ENCODE results near the gene ABHD6. TPM values are rescaled to one million over a fixed set of nuclear protein-coding genes. Genes with fewer than 3 reads are reported as not detected.

The ABHD6 gene
- total and polyA plus RNA-seq, 9 of the 15 experiments (the other 6 are each of a cell fraction or from before 2014, with no cell fraction given): 0.53 to 3.6 (median 2.5) TPM

- TF ChIP-seq ZBTB7A (IDR thresholded peaks at IDR 0.05; ENCODE audit: borderline replicate concordance, control insufficient read depth, low read depth, low read length) (no peak), BACH1 (tag; IDR thresholded peaks at IDR 0.05) (no peak), DDX20 (tag; IDR thresholded peaks at IDR 0.05; ENCODE audit: low read depth) (no peak), ESRRB (CRISPR knock-in tag; IDR thresholded peaks at IDR 0.05; ENCODE audit: borderline replicate concordance) (no peak), ZNF583 (CRISPR knock-in tag; IDR thresholded peaks at IDR 0.05) (no peak), HDAC2 (IDR thresholded peaks at IDR 0.05) (no peak), MECOM (CRISPR knock-in tag; IDR thresholded peaks at IDR 0.05) (no peak), ZNF134 (CRISPR knock-in tag; conservative IDR thresholded peaks at IDR 0.05) (no peak), ADNP (tag; IDR thresholded peaks at IDR 0.05) (no peak), KAT7 (CRISPR knock-in tag; IDR thresholded peaks at IDR 0.05; ENCODE audit: borderline replicate concordance) (no peak), ILK (tag; IDR thresholded peaks at IDR 0.05; ENCODE audit: borderline replicate concordance, low read depth) (no peak), FOXK1 (CRISPR knock-in tag; IDR thresholded peaks at IDR 0.05; ENCODE audit: borderline replicate concordance) (0 out of 2 replicates have a peak, but pooled peaks have one; percentile 23), ZNF512 (tag; IDR thresholded peaks at IDR 0.05) (no peak), SMC3 (conservative IDR thresholded peaks at IDR 0.05; ENCODE audit: insufficient read depth, low read depth, low read length) (peak; percentile 55; the same call in 1 of the 2 replicates), HDAC6 (IDR thresholded peaks at IDR 0.05; ENCODE audit: low read depth, low read length) (no peak), ZNF143 (CRISPR knock-in tag; IDR thresholded peaks at IDR 0.05) (no peak), ZNF444 (CRISPR knock-in tag; IDR thresholded peaks at IDR 0.05) (no peak), ZNF253 (CRISPR knock-in tag; conservative IDR thresholded peaks at IDR 0.05) (no peak), RBBP5 (IDR thresholded peaks at IDR 0.05; ENCODE audit: borderline replicate concordance, insufficient read depth, low read length, poor library complexity, severe bottlenecking) (peak; percentile 83), CREBBP (IDR thresholded peaks at IDR 0.05; ENCODE audit: low read depth, low read length) (no peak), GATAD2A (IDR thresholded peaks at IDR 0.05) (0 out of 2 replicates have a peak, but pooled peaks have one; percentile 22)
- TF ChIP-seq, protein P1, sequence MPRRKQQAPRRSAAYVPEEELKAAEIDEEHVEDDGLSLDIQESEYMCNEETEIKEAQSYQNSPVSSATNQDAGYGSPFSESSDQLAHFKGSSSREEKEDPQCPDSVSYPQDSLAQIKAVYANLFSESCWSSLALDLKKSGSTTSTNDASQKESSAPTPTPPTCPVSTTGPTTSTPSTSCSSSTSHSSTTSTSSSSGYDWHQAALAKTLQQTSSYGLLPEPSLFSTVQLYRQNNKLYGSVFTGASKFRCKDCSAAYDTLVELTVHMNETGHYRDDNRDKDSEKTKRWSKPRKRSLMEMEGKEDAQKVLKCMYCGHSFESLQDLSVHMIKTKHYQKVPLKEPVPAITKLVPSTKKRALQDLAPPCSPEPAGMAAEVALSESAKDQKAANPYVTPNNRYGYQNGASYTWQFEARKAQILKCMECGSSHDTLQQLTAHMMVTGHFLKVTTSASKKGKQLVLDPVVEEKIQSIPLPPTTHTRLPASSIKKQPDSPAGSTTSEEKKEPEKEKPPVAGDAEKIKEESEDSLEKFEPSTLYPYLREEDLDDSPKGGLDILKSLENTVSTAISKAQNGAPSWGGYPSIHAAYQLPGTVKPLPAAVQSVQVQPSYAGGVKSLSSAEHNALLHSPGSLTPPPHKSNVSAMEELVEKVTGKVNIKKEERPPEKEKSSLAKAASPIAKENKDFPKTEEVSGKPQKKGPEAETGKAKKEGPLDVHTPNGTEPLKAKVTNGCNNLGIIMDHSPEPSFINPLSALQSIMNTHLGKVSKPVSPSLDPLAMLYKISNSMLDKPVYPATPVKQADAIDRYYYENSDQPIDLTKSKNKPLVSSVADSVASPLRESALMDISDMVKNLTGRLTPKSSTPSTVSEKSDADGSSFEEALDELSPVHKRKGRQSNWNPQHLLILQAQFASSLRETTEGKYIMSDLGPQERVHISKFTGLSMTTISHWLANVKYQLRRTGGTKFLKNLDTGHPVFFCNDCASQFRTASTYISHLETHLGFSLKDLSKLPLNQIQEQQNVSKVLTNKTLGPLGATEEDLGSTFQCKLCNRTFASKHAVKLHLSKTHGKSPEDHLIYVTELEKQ (CRISPR knock-in tag; IDR thresholded peaks at IDR 0.05): no peak
- TF ChIP-seq, protein P2, sequence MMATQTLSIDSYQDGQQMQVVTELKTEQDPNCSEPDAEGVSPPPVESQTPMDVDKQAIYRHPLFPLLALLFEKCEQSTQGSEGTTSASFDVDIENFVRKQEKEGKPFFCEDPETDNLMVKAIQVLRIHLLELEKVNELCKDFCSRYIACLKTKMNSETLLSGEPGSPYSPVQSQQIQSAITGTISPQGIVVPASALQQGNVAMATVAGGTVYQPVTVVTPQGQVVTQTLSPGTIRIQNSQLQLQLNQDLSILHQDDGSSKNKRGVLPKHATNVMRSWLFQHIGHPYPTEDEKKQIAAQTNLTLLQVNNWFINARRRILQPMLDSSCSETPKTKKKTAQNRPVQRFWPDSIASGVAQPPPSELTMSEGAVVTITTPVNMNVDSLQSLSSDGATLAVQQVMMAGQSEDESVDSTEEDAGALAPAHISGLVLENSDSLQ (IDR thresholded peaks at IDR 0.05): no peak
These were observed 68.5 kb downstream of the ABHD6 start, which contains the start of the genes HTD2 and RPP14 (continued) for GRCh38 chr3:58305882-58306711.

Measured in K562 (cell line).